GM12891 (cell line): ENCODE measurements around the gene ARSG.

ENCODE experiments used
- POLR2A ChIP-seq: IDR thresholded peaks from 2 replicates; pipeline ENCODE4 v1.6.1; 2011; ENCODE audit warnings: low read depth, low read length, control low read depth
- POLR2AphosphoS5 ChIP-seq: IDR thresholded peaks from 2 replicates; pipeline ENCODE4 v1.6.1; 2011; ENCODE audit warnings: low read depth, low read length, control low read depth

- TF ChIP-seq POLR2A (no peak), POLR2AphosphoS5 (no peak)
Observed at GRCh38 chr17:68322630-68323029, 31.3 kb downstream of the ARSG start.
